ENCODE data around the gene ZNF69.
A peak's percentile ranks its signal among the peaks of the same experiment; 100 is the strongest.
"Not testable (repeated sequence)": the region's sequence is repeated elsewhere in the genome, so short reads cannot be mapped to it uniquely, and the experiment has no call there.

ZNF69 gene

GRCh38 chr19:11902228-11902627 lies 14.6 kb downstream of the ZNF69 start:
- no peak for DNase-seq

- no peak for DNase-seq
These were observed 18.3 kb downstream of the ZNF69 start for GRCh38 chr19:11905928-11906327.

GRCh38 chr19:11911937-11912336 lies 24.4 kb downstream of the ZNF69 start:
- DNase-seq = not testable (repeated sequence)

GRCh38 chr19:11914417-11915051 lies 27.0 kb downstream of the ZNF69 start:
- not testable (repeated sequence) for DNase-seq

GRCh38 chr19:11921852-11922495 lies 34.4 kb downstream of the ZNF69 start:
- peak in 2 of 3 experiments; percentile 49 to 86 for DNase-seq

- DNase-seq = peak; percentile 86 to 98 (median 97)
These were observed 37.5 kb downstream of the ZNF69 start, which contains the start of gene ZNF700 for GRCh38 chr19:11924886-11925650. TSS of gene ZNF700 (plus strand) at chr19:11925107. CDS start at chr19:11925211, 104 bp downstream.

GRCh38 chr19:11925651-11926187 lies 38.1 kb downstream of the ZNF69 start:
- DNase-seq = peak in 1 of 3 experiments; percentile 44

- DNase-seq = no peak
These were observed 39.6 kb downstream of the ZNF69 start for GRCh38 chr19:11927227-11927626.

- no peak for DNase-seq
These were observed 43.5 kb downstream of the ZNF69 start for GRCh38 chr19:11931051-11931450.

- no peak for DNase-seq
These were observed 43.9 kb downstream of the ZNF69 start for GRCh38 chr19:11931513-11931912.

- DNase-seq = not testable (repeated sequence)
These were observed 48.2 kb downstream of the ZNF69 start for GRCh38 chr19:11935829-11936228.

- not testable (repeated sequence) for DNase-seq
These were observed 50.8 kb downstream of the ZNF69 start for GRCh38 chr19:11938383-11938782.

GRCh38 chr19:11941361-11941887 lies 53.8 kb downstream of the ZNF69 start:
- DNase-seq = not testable (repeated sequence)

- no peak for DNase-seq
These were observed 54.6 kb downstream of the ZNF69 start for GRCh38 chr19:11942008-11942842.

GRCh38 chr19:11942843-11943108 lies 55.2 kb downstream of the ZNF69 start:
- peak in 1 of 3 experiments; percentile 7 for DNase-seq

GRCh38 chr19:11944656-11945055 lies 57.1 kb downstream of the ZNF69 start:
- no peak for DNase-seq

- DNase-seq = no peak
These were observed 61.1 kb downstream of the ZNF69 start for GRCh38 chr19:11948646-11949045.

- peak in 1 of 3 experiments; percentile 3 for DNase-seq
These were observed 61.6 kb downstream of the ZNF69 start for GRCh38 chr19:11949201-11949600.

GRCh38 chr19:11949614-11950080 lies 62.1 kb downstream of the ZNF69 start:
- not testable (repeated sequence) for DNase-seq

- no peak for DNase-seq
These were observed 62.7 kb downstream of the ZNF69 start for GRCh38 chr19:11950312-11950711.

Measured in NCI-H1417 (cell line).